OCI-LY1 (cell line): ENCODE results near the gene MRPL54.

Source experiments
- CTCF ChIP-seq: fragments of 200-600 bp; sonication (generic), shearing (Covaris generic); IDR thresholded peaks from 2 replicates; pipeline ENCODE4 v1.5.1; 2017; ENCODE audit warnings: mild to moderate bottlenecking, antibody characterized with exemption, low read length, moderate library complexity, mixed read lengths
- EZH2 ChIP-seq: fragments of 200-600 bp; sonication (generic), shearing (Covaris generic); IDR thresholded peaks from 2 replicates; pipeline ENCODE4 v1.8.0; 2017; ENCODE audit warnings: borderline replicate concordance, mixed run types, mild to moderate bottlenecking, antibody characterized with exemption, low read length, moderate library complexity, mixed read lengths

- TF ChIP-seq CTCF (no peak), EZH2 (no peak)
These were observed 23.8 kb upstream of the MRPL54 start for GRCh38 chr19:3738477-3739220.
